ENCODE measurements around the gene SLC17A8.
"Not testable (repeated sequence)": the region's sequence is repeated elsewhere in the genome, so short reads cannot be mapped to it uniquely, and the experiment has no call there.

The SLC17A8 gene

GRCh38 chr12:100372853-100373640 is 16.2 kb downstream of the SLC17A8 start:
- no peak for DNase-seq

GRCh38 chr12:100375038-100375735 is 18.3 kb downstream of the SLC17A8 start:
- DNase-seq = no peak

- no peak for DNase-seq
These were observed 19.3 kb downstream of the SLC17A8 start for GRCh38 chr12:100376161-100376560.

- no peak for DNase-seq
These were observed 24.5 kb downstream of the SLC17A8 start for GRCh38 chr12:100381379-100381778.

GRCh38 chr12:100382338-100382737 is 25.5 kb downstream of the SLC17A8 start:
- no peak for DNase-seq

GRCh38 chr12:100383586-100384558 is 27.0 kb downstream of the SLC17A8 start:
- no peak for DNase-seq

GRCh38 chr12:100384559-100384935 is 27.7 kb downstream of the SLC17A8 start:
- no peak for DNase-seq

GRCh38 chr12:100388382-100388781 is 31.5 kb downstream of the SLC17A8 start:
- DNase-seq = no peak

GRCh38 chr12:100391856-100392255 is 35.0 kb downstream of the SLC17A8 start:
- DNase-seq = no peak

GRCh38 chr12:100393200-100393599 is 36.3 kb downstream of the SLC17A8 start:
- DNase-seq = no peak

GRCh38 chr12:100395811-100396210 is 38.9 kb downstream of the SLC17A8 start:
- no peak for DNase-seq

GRCh38 chr12:100398307-100398706 is 41.4 kb downstream of the SLC17A8 start:
- DNase-seq = no peak

GRCh38 chr12:100399095-100399494 is 42.2 kb downstream of the SLC17A8 start:
- DNase-seq = no peak

GRCh38 chr12:100401660-100402059 is 44.8 kb downstream of the SLC17A8 start:
- no peak for DNase-seq

GRCh38 chr12:100402763-100403162 is 45.9 kb downstream of the SLC17A8 start:
- DNase-seq = no peak

GRCh38 chr12:100403446-100403845 is 46.6 kb downstream of the SLC17A8 start:
- no peak for DNase-seq

- DNase-seq = no peak
These were observed 48.0 kb downstream of the SLC17A8 start for GRCh38 chr12:100404769-100405407.

- no peak for DNase-seq
These were observed 56.1 kb downstream of the SLC17A8 start for GRCh38 chr12:100413001-100413400.

GRCh38 chr12:100414739-100415138 is 57.9 kb downstream of the SLC17A8 start:
- DNase-seq = no peak

- no peak for DNase-seq
These were observed 65.8 kb downstream of the SLC17A8 start for GRCh38 chr12:100422646-100423045.

- no peak for DNase-seq
These were observed 69.3 kb downstream of the SLC17A8 start for GRCh38 chr12:100426145-100426544.

GRCh38 chr12:100427078-100427477 is 70.2 kb downstream of the SLC17A8 start:
- DNase-seq = no peak

GRCh38 chr12:100430251-100430650 is 73.4 kb downstream of the SLC17A8 start:
- not testable (repeated sequence) for DNase-seq
